OCI-M2 (cell line): ENCODE data around the gene MAP2K6.

ENCODE experiments used
- DNase-seq: peaks from one replicate; lab custom pipeline; 2025; ENCODE audit not compliant: unreplicated experiment; lab: John Stamatoyannopoulos, UW

The MAP2K6 gene

DNA sequence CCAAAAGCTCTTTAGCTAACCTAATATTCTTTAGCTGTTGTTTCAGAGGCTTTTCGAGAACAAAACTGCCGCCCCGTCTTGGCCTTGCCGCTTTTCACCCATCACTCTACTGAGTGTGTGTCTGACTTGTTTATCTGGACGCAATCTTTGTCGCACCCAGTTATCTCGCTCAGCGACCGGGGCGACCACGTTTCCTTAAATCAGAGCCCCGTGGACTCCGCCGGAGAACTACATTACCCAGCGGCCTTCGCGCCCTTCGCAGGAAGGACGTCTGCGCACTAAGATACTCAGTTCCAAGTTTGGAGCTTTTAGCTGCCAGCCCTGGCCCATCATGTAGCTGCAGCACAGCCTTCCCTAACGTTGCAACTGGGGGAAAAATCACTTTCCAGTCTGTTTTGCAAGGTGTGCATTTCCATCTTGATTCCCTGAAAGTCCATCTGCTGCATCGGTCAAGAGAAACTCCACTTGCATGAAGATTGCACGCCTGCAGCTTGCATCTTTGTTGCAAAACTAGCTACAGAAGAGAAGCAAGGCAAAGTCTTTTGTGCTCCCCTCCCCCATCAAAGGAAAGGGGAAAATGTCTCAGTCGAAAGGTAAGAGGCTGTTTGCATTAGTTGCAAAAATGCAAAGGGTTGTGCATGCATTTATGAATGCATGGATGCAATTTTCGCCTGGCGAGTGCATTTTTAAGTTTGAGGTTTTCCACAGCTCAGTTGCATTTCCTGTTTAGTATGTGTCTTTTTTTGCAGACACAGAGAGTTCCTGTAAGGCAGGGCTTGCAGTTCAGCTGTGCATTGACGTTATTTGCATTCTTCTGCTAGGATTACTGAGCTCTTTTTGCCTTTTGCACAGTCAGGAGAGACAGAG lies at the start of gene MAP2K6:
MAP2K6 (plus strand) TSS at position 290 of the 867 bp plus-strand sequence; CDS start at position 578, 288 bp downstream.
- DNase-seq, result no peak

DNA sequence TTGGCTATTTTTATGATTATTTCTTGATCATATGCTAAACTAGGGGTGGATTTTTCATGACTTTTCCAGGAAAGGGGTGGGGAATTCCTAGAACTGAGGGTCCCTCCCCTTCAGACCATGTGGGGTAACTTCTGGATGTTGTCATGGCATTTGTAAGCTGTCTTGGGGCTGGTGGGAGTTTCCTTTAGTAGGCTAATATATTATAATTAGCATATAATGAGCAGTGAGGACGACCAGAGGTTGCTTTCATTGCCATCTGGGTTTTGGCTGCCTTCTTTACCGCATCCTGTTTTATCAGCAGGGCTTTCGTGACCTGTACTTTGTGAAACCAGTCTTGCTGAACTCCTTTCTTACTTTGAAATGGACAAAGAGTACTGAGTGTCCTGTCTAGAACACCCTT lies 47.2 kb upstream of the MAP2K6 start:
- no peak for DNase-seq

DNA sequence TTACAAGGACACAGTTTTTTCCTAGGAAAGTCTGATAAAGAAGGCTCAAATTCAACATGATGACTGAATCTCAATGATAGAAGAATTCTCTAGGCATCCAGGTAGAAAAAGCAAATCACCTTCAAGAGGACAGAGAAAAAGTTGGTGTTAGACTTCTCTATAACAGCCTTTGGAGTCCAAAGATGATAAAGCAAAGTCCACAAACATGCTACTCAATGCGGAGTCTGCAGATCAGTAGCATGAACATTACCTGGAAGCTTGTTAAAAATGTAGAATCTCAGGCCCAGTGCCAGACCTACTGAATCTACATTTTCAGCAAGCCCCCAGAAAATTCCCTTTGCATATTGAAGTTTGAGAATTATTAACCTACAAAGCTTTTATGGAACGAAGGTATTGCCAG lies 41.4 kb upstream of the MAP2K6 start:
- no peak for DNase-seq

DNA sequence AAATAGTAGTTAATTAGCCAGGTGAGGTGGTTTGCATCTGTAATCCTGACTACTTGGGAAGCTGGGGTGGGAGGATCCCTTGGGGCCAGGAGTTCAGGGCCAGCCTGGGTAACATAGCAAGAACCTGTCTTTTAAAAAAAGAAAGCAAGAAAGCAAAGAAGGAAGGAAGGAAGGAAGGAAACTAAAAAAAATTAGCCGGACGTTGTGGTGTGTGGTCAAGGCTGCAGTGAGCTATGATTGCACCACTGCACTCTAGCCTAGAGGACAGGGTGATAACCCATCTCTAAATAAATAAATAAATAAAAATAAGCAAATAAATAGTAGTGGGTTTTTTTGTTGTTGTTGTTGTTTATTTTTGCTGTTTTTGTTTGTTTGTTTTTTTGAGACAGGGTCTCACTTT lies 39.3 kb upstream of the MAP2K6 start:
- no peak for DNase-seq

DNA sequence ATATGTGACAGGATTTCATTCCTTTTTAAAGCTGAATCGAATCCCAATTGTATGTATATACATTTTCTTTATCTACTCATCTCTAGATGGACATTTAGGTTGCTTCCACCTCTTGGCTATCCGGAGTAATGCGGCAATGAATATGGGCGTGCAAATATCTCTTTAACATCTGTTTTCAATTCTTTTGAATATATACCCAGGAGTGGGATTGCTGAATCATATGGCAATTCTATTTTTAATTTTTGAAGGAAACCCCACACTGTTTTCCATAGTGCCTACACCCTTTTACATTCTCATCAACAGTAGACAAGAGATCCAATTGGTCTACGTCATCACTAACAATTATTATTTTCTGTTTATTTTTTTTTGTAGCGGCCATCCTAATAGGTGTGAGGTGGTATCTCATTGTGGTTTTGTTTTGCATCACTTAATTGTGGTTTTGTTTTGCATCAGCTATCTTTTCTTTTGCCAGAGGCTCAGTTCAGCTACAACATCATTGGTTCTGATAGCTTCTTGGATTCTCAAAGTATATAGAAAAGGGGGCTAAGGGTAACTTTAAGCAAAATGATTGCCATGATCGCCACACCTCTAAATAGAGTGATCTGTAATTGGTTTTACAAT lies 25.6 kb upstream of the MAP2K6 start:
- no peak for DNase-seq

DNA sequence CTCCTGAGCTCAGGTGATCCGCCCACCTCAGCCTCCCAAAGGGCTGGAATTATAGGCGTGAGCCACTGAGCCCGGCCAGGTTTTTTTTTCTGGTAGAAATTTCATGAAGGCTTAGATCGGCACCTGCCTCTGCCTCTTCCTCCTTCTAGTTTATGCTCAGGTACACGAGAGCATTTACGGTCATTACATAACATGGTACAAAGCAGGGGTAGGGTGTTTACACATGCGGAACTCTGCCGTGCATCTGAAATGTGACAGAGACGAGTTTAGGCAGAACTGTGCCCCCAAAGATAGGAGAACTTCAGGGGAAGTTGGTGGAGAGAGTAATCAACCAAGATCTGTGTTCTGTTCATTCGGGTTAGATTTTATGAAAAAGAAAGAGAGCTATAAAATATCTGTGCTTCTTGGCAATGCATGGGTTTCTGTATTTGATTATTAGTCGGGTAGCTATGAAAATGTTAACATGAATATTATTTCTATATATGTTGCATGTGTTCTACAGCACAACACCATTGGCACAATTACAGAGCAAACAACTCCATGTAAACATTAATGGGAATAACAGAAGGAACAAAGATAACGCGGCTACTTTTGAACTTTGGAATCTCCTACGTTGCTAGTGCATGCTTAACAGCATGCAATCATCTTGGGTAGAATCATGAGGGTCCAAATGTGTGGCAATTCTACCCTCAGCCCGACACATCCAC lies 23.5 kb upstream of the MAP2K6 start:
- DNase-seq, result no peak

DNA sequence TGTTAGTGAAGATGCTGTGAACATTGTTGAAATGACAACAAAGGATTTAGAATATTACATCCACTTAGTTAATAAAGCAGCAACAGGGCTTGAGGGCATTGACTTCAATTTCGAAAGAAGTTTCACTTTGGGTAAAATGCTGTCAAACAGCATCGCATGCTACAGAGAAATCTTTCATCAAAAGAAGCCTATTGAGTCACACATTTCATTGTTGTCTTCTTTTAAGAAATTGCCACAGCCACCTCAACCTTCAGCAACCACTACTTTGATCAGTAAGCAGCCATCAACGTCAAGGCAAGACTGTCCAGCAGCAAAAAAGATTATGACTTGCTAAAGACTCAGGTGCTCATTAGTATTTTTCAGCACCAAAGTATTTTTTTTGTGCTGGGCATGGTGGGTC lies 13.2 kb upstream of the MAP2K6 start:
- no peak for DNase-seq

DNA sequence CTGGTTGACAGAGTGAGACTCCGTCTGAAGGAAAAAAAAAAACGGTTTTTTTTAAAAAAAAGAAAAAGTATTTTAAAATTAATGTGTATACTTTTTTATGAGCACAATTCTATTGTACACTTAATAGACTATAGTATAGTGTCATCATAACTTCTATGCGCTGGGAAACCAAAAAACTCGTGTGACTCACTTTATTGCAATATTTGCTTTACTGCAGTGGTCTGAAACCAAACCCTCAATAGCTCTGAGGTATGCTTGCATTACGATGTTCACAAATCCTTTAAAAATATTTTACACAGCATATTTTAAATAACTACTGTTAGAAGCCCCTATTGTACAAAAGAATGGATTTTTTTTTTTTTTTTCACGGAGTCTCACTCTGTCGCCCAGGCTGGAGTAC lies 12.4 kb upstream of the MAP2K6 start:
- no peak for DNase-seq

DNA sequence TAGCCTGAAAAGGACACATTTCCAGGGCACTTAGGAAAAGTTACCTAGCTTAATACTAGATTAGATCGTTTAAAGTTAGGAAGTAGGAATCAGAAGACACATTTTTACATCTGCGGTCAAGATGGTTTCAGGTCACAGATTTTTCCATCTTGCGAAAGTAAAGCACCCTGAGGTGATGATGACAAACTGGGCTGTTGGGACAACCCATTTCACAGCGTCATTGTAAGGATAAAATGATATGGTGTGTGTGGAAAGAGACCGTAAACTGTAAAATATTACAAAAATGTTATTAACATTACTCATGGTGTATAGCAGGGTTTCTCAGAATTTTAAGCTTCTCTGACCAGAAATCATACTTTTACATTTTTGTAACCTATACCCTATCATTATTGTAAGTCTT lies 10.1 kb upstream of the MAP2K6 start:
- DNase-seq, result no peak

DNA sequence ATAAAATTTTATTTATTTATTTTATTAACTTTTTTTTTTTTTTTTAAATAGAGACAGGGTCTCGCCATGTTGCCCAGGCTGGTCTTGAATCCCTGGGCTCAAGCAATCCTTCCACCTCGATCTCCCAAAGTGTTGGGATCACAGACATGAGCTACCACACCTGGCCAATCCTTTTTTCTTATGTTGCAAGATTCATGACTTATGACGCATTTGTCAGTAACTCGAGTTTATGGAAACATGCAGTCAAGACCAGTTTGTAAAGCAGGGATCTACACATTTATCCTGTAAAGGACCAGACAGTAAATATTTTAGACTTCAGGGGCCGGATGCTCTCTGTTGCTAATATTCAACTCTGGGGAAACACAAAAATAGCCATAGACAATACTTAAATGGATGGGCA lies 9.4 kb upstream of the MAP2K6 start:
- no peak for DNase-seq

DNA sequence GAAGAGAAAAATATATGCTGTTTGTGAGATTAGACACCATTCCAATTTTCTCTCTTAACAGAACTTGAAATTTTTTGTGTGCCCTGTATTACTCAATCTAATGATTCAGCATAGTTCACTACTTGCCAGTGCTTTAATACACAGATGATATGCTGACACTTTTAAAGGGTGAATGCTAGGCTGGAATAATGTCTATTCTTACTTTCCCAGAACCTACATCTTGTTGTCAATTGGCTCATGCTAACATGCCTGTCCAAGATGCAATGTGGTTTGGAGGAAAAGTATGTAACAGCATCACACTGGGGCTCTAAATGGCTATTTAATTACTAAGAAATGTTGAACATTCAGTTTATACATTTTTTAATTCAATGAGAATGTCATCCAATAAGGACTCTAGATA lies 7.6 kb upstream of the MAP2K6 start:
- no peak for DNase-seq

DNA sequence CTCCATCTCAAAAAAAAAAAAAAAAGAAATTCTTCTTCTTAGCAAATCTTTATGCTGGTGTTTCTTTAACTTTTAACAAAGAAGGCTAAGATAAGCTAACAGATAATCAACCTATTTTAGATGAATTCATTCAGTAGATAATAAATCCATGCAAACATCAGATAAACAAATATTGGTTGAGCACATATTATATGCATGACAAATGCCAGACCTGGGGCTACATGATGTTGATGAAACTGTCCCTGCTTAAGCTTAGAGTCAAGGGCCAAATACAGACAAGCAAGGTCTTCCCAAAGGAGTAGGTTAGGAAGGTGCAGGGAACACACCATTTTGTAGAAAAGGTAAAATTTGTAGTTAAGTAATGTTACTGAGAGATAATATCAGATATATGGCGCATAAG lies 6.7 kb upstream of the MAP2K6 start:
- DNase-seq, result no peak

DNA sequence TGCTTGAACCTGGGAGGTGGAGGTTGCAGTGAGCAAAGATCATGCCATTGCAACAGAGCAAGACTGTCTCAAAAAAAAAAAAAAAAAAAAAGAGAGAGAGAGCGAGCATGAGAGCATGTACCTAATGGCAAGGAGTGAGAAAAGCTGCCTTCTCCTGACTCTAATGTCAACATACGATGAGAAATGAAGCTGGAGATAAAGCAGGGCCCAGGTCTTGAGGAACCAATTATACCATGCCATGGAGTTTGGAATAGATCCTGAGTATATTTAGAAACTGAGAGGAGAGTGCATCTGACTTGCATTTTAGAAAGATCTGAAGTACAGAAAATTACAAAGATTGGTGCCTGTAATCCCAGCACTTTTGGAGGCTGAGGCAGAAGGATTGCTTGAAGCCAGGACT lies 3.8 kb upstream of the MAP2K6 start:
- DNase-seq, result no peak

DNA sequence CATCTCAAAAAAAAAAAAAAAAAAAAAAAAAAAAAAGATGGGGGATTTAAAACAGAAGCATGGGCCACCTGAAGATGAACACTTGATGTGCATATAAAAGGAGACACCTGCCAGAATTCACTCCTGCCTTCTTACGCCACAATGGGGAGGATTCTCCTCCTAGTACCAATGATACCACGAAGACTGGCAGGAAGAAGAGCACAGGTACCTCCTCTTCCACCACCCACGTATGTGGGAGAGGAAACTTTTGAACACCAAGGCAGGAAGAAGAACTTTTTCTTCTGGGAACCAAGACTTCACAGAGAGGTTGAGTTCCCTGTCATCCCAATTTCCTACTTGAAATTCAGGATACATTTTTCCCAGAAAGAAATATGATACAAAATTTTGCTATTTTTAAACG lies 2.7 kb upstream of the MAP2K6 start:
- DNase-seq, result no peak

DNA sequence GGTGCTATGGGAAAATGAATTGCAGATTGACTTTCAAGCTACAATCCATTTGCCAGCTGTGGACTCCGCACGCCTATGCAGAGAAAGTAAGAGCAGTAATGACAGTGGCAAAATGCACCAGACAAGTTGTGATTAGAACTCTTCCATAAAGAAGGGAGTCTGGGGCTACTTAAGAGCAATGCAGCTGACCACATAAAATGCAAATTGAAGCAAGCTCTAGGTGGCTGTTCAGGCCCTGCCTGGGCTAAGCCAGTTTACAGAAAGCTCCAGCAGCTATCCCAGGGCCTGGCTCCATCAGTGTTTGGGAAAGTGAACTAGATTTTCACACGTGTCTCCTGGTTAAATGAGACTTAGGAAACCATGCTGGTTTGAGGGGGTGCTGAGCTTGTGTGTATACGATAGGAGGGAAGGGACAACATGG lies 2.2 kb upstream of the MAP2K6 start:
- no peak for DNase-seq

DNA sequence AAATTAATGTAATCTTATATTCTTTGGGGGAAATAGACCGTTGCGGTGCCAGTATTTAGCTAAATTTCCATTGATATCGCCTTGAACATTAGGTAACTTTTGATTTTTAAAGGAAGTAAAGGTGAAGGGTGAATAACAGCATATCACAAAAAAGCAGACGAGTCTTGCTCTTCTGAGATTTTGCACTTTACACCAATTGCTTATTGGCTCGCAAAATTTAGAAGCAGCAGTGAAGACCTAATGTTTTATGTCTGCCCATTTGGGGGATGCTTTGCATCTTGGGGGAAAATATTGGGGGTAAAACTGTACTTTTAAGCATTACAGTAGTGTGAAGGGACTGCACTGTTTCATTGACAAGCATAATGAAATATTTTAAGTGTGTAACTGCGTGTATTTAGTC lies 934 bp downstream of the MAP2K6 start:
- DNase-seq, result no peak

DNA sequence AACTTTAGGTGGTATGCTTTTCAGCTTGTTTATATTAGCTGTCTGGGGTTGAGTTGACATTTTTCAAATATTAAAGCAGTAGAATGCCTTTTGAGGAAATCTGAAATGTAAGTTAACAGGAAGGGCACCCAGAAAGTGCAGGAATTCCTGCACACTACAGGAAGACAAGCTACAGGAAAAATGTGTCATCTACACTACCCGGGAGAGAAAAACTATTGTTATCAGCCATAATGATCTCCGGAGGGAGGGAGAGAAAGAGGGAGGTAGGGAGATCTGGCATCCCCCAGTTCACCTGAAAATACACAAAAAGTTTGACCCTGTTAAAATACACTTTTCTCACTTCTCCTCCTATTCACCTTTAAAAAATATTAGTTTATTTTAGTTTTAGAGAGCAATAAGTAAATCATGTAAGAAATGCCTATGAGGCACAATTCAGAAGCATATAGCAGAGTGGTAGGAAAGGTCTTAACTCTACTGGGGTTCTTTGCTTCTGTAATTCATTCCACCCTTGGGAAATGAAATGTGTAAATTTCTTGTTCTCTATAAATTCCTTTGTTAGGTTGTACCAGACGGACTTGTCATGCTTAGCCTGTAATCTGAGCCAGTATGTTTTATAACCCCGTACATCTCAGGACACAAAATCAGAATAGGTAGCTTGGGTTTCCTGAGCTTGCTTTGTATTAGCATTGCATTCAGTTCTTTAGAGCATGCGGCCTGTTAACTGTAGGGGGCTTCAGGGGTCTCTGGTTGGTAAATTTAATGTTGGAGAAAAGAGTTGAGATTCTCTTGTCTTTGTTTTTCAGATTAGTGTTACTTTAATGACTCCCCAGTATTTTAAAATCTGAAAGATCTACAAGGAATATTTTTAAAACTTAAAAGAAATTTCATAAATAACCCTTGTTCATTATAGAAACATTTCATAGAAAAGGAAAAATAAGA lies 3.3 kb downstream of the MAP2K6 start:
- DNase-seq, result no peak

DNA sequence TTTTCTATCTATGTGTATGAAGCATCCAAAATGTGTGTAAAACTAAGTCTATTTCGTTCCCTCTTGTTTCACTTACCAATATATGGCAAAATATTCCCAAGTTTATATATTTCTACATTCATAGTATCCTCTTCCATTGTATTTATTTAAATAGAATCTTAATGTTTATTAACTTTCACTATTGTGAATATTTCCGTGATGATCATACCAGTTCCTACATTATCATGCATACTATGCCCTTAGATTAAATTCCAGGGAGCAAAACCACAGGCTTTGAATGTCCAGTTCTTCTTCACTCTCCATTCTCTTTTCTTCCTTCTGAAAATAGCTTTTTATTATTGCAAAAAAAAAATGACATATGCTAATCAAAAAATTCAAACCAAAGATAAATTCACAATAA lies 4.0 kb downstream of the MAP2K6 start:
- DNase-seq, result no peak

DNA sequence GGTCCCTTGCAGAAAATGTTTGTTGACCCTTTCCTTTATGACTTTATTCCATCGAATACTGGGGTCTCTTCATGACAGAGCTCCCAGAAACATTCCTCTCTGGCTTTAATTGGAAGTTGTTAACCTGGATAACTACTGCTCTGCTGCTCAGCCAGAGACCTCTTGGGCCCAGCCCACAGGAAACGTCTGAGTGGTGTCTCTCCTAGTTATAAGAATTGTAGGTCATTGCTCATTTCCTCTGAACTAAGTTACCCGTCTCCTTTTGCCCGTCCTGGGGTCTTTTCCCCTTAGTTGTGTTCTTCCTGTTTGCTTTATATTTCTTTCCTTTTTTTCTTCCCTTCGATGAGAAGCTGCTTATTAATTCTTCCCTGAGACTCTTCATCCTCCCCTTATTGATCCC lies 9.0 kb downstream of the MAP2K6 start:
- no peak for DNase-seq

DNA sequence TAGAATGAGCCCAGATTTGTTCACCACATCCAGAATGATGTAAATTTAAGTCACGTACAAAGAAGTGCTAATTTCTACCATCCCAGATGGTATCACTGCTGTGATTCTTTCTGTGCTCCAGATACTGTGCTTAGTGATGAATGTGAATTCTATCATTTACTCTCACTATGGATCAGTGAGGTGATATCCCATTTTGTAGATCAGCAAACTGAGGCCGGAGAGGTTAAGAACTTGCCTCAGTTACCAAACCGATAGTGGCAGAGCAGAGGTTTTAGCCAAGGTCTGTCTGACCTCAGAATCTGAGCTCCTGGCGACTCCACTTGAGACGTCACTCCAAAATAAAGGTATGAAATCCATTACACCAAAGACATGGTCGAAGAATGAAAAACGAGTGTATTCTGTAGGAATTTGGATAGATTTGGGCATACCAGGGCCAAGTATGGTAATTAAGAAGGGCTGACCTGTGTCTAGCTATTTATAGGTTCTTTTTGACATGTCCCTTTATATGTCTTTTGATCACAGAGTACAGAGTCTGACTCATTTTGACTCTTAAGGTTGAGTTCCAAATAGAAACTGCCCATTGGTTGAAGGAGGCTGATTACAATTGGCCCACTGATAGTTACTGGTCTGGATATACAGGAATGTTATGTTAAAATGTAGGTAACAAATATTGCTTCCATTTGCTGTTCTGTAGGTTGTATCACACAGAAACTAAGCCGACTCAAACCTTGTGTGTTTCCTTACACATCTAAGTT lies 10.0 kb downstream of the MAP2K6 start:
- DNase-seq, result no peak
